ENCODE measurements around the gene ETFA.

Gene ETFA

DNA sequence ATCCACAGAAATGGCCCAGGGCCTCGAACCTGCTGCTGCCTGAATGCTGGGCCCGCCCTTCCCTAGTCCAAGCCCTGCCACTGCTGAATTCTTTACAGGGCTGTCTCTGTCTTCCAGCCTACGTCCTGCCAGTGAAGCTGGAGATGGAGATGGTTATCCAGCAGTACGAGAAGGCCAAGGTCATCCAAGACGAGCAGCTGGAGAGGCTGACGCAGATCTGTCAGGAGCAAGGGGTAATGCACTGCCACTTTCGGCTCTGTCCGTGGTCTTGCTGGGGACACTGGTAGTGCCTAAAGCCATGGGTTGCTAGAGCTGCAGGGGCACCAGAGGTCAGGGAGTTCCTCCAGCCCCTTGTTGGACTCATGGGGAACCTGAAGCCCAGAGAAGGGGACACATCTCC, 135.8 kb downstream of the ETFA start:
- Mint-ChIP-seq H3K4me3 (no peak overlapping the region), H3K27ac (no peak overlapping the region), H3K9me3 (peaks cover 8% of the 10 kb centered on the region), H3K27me3 (ENCODE audit: low read depth) (peaks cover 58% of the 10 kb centered on the region), H3K36me3 (ENCODE audit: low read depth) (peaks cover 10% of the 10 kb centered on the region), H3K4me1 (peaks cover 15% of the 10 kb centered on the region)
- no peak for TF ChIP-seq CTCF (IDR thresholded peaks at IDR 0.05; ENCODE audit: unreplicated experiment in 3 of 3)

DNA sequence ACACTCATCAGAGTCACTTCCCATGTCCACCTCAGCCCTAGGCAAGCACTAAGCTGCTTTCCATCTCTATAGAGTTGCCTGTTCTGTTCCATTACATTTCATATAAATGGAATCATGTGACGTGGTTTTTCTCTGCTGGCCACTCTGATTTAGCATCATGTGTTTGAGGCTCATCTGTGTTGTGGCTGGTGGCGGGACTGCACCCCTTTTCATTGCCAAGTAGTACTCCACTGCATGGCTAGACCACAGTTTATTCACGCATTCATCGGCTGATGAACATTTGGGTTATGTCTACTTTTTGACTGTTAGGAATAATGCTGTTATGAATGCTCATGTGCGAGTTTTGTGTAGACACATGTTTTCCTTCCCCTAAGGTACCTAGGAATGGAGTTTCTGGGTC, 136.6 kb downstream of the ETFA start:
- H3K36me3 Mint-ChIP-seq (ENCODE audit: low read depth) = peaks cover 10% of the 10 kb centered on the region
- TF ChIP-seq CTCF (IDR thresholded peaks at IDR 0.05; ENCODE audit: unreplicated experiment in 3 of 3) = no peak
- H3K27ac Mint-ChIP-seq = no peak overlapping the region
- H3K4me3 Mint-ChIP-seq = no peak overlapping the region
- peaks cover 52% of the 10 kb centered on the region for H3K27me3 Mint-ChIP-seq (ENCODE audit: low read depth)
- peaks cover 8% of the 10 kb centered on the region for H3K9me3 Mint-ChIP-seq
- peaks cover 15% of the 10 kb centered on the region for H3K4me1 Mint-ChIP-seq

GRCh38 chr15:76173317-76173834, 137.9 kb downstream of the ETFA start:
- no peak overlapping the region for H3K4me3 Mint-ChIP-seq
- TF ChIP-seq CTCF (IDR thresholded peaks at IDR 0.05; ENCODE audit: unreplicated experiment in 3 of 3) = no peak
- no peak overlapping the region for H3K27ac Mint-ChIP-seq
- peaks cover 10% of the 10 kb centered on the region for H3K36me3 Mint-ChIP-seq (ENCODE audit: low read depth)
- peaks cover 13% of the 10 kb centered on the region for H3K4me1 Mint-ChIP-seq
- peaks cover 8% of the 10 kb centered on the region for H3K9me3 Mint-ChIP-seq
- peaks cover 52% of the 10 kb centered on the region for H3K27me3 Mint-ChIP-seq (ENCODE audit: low read depth)

DNA sequence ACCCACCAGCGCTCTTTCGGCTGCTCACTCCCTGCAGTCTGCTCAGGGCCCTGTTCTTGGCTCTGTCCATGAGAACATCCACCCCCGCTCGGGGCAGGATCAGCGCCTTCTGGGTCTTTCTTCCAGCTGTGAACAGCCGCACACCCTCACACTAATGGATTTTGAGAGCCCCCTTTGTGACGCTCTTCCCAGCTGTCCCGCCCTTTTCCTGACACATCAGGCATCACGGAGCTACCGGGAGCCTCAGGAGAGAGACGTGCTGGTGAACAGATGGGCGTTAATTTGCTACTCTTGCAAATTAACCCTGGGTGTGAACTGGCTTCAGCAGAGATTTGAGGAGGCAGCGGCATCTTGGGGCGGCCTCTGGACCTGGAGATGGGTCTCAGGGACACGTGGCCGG, 138.5 kb downstream of the ETFA start:
- Mint-ChIP-seq H3K27me3 (ENCODE audit: low read depth) (peaks cover 47% of the 10 kb centered on the region), H3K4me3 (no peak overlapping the region), H3K27ac (no peak overlapping the region), H3K9me3 (peaks cover 8% of the 10 kb centered on the region), H3K36me3 (ENCODE audit: low read depth) (peaks cover 10% of the 10 kb centered on the region), H3K4me1 (peaks cover 7% of the 10 kb centered on the region)
- TF ChIP-seq CTCF (IDR thresholded peaks at IDR 0.05; ENCODE audit: unreplicated experiment in 3 of 3) = no peak

DNA sequence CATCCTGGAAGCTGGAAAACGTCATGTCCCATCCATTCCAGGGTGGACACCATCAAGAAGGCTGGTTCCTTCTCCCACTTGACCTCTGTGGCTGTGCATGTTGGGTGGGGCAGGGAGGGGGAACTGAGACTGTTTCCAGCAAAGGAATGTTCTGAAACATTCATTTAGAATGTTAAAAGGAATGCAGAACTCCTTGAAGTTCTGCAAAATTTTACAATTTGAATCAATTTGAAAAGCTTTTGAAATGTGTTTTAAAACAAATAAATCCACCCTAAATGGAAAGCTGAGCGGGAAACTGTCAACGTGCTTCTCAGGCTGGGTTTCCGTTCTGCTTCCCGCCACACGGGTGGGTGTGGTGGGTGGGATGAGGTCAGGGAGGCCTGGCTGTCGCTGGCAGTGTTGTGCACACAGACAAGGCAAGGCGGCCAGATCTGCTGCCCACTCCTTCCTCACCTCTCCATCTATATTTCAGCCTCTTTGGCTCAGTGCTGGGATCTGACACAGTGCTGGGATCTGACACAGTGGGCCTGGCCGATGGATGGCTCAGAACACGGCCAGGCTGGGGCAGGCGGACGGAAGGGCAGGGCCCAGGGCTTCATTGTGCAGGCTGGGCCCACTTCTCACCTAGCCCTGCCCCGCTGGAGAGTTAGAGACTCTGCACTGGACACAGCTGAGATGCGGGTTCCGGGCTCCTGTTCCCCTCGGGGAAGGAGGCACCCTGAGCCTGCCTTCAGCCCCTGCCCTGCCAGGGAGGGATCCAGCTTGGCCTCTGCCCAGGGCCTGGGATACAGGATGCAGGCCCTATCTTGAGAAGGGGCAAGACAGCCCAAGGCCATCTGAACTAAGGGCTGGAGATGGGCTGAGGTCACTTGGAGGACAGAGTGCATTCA, 141.1 kb downstream of the ETFA start:
- Mint-ChIP-seq H3K36me3 (ENCODE audit: low read depth) (peaks cover 5% of the 10 kb centered on the region), H3K27ac (no peak overlapping the region), H3K9me3 (peaks cover 8% of the 10 kb centered on the region), H3K27me3 (ENCODE audit: low read depth) (peaks cover 42% of the 10 kb centered on the region), H3K4me3 (no peak overlapping the region), H3K4me1 (no peaks in the 10 kb centered on the region)
- no peak for TF ChIP-seq CTCF (IDR thresholded peaks at IDR 0.05; ENCODE audit: unreplicated experiment in 3 of 3)

Measured in nephron (organoid).